Middle frontal gyrus (tissue), 1 donor: ENCODE results near the gene MACROD2.
"Not testable (repeated sequence)": the region's sequence is repeated elsewhere in the genome, so short reads cannot be mapped to it uniquely, and the experiment has no call there.

Experiments used
- DNase-seq: peaks from one replicate; pipeline ENCODE4 v3.0.0-alpha.2; 2015; ENCODE audit warnings: low spot score; ENCODE audit errors: extremely low spot score

Gene MACROD2

GRCh38 chr20:14892782-14893181 is 897.5 kb downstream of the MACROD2 start:
- DNase-seq, result no peak

- DNase-seq, result no peak
Observed at GRCh38 chr20:14896569-14896968, 901.3 kb downstream of the MACROD2 start.

- no peak for DNase-seq
Observed at GRCh38 chr20:14897608-14898007, 902.3 kb downstream of the MACROD2 start.

GRCh38 chr20:14902432-14903089 is 907.2 kb downstream of the MACROD2 start:
- no peak for DNase-seq

GRCh38 chr20:14906908-14907434 is 911.7 kb downstream of the MACROD2 start:
- DNase-seq, result no peak

- DNase-seq, result no peak
Observed at GRCh38 chr20:14910126-14910525, 914.8 kb downstream of the MACROD2 start.

GRCh38 chr20:14913896-14914620 is 918.7 kb downstream of the MACROD2 start:
- DNase-seq, result no peak

- DNase-seq, result no peak
Observed at GRCh38 chr20:14914633-14915032, 919.3 kb downstream of the MACROD2 start.

- DNase-seq, result no peak
Observed at GRCh38 chr20:14915356-14915755, 920.0 kb downstream of the MACROD2 start.

GRCh38 chr20:14916360-14916920 is 921.1 kb downstream of the MACROD2 start:
- DNase-seq, result no peak

- no peak for DNase-seq
Observed at GRCh38 chr20:14918281-14918680, 923.0 kb downstream of the MACROD2 start.

GRCh38 chr20:14918976-14919375 is 923.7 kb downstream of the MACROD2 start:
- DNase-seq, result no peak

GRCh38 chr20:14919501-14920081 is 924.3 kb downstream of the MACROD2 start:
- DNase-seq, result no peak

- DNase-seq, result no peak
Observed at GRCh38 chr20:14921513-14921912, 926.2 kb downstream of the MACROD2 start.

- no peak for DNase-seq
Observed at GRCh38 chr20:14922503-14923267, 927.4 kb downstream of the MACROD2 start.

GRCh38 chr20:14924433-14924832 is 929.1 kb downstream of the MACROD2 start:
- no peak for DNase-seq

- no peak for DNase-seq
Observed at GRCh38 chr20:14925300-14925699, 930.0 kb downstream of the MACROD2 start.

GRCh38 chr20:14926436-14926835 is 931.1 kb downstream of the MACROD2 start:
- DNase-seq, result not testable (repeated sequence)

- no peak for DNase-seq
Observed at GRCh38 chr20:14928083-14928482, 932.8 kb downstream of the MACROD2 start.

GRCh38 chr20:14929388-14929787 is 934.1 kb downstream of the MACROD2 start:
- no peak for DNase-seq

GRCh38 chr20:14932040-14932439 is 936.7 kb downstream of the MACROD2 start:
- DNase-seq, result no peak
